ENCODE data around the gene KRTAP19-1. TPM values are rescaled to one million over a fixed set of nuclear protein-coding genes. Genes with fewer than 3 reads are reported as not detected.

Gene KRTAP19-1
- polyA plus RNA-seq, 5 donors: not detected

GRCh38 chr21:30430170-30430655 is 50.0 kb downstream of the KRTAP19-1 start, which contains the start of gene KRTAP13-4:
TSS of gene KRTAP13-4 (plus strand) at chr21:30430220. CDS start at chr21:30430276, 56 bp downstream.
- DNase-seq: no peak

Other genes with a start within 250 kb of the KRTAP19-1 start
- not detected for gene KRTAP24-1, start 197.4 kb downstream of the KRTAP19-1 start, polyA plus RNA-seq (ENCODE audit: insufficient read depth in 1 of 5, insufficient read length in 5 of 5, low replicate concordance in 1 of 5)
- gene KRTAP25-1, start 190.9 kb downstream of the KRTAP19-1 start, polyA plus RNA-seq (ENCODE audit: insufficient read depth in 1 of 5, insufficient read length in 5 of 5, low replicate concordance in 1 of 5): not detected
- not detected for gene KRTAP26-1, start 160.1 kb downstream of the KRTAP19-1 start, polyA plus RNA-seq (ENCODE audit: insufficient read depth in 1 of 5, insufficient read length in 5 of 5, low replicate concordance in 1 of 5)
- gene KRTAP27-1, start 142.7 kb downstream of the KRTAP19-1 start, polyA plus RNA-seq (ENCODE audit: insufficient read depth in 1 of 5, insufficient read length in 5 of 5, low replicate concordance in 1 of 5): not detected
- not detected for gene KRTAP23-1, start 131.8 kb downstream of the KRTAP19-1 start, polyA plus RNA-seq (ENCODE audit: insufficient read depth in 1 of 5, insufficient read length in 5 of 5, low replicate concordance in 1 of 5)
- gene KRTAP13-2, start 108.1 kb downstream of the KRTAP19-1 start, polyA plus RNA-seq (ENCODE audit: insufficient read depth in 1 of 5, insufficient read length in 5 of 5, low replicate concordance in 1 of 5): not detected
- gene KRTAP13-1, start 84.3 kb downstream of the KRTAP19-1 start, polyA plus RNA-seq (ENCODE audit: insufficient read depth in 1 of 5, insufficient read length in 5 of 5, low replicate concordance in 1 of 5): not detected
- gene KRTAP13-3, start 54.4 kb downstream of the KRTAP19-1 start, polyA plus RNA-seq (ENCODE audit: insufficient read depth in 1 of 5, insufficient read length in 5 of 5, low replicate concordance in 1 of 5): not detected
- not detected for gene KRTAP13-4, start 50.1 kb downstream of the KRTAP19-1 start, polyA plus RNA-seq (ENCODE audit: insufficient read depth in 1 of 5, insufficient read length in 5 of 5, low replicate concordance in 1 of 5)
- not detected for gene KRTAP15-1, start 40.1 kb downstream of the KRTAP19-1 start, polyA plus RNA-seq (ENCODE audit: insufficient read depth in 1 of 5, insufficient read length in 5 of 5, low replicate concordance in 1 of 5)
- gene KRTAP19-2, start 7.1 kb upstream of the KRTAP19-1 start, polyA plus RNA-seq (ENCODE audit: insufficient read depth in 1 of 5, insufficient read length in 5 of 5, low replicate concordance in 1 of 5): not detected
- gene KRTAP19-3, start 11.6 kb upstream of the KRTAP19-1 start, polyA plus RNA-seq (ENCODE audit: insufficient read depth in 1 of 5, insufficient read length in 5 of 5, low replicate concordance in 1 of 5): not detected
- not detected for gene KRTAP19-4, start 16.8 kb upstream of the KRTAP19-1 start, polyA plus RNA-seq (ENCODE audit: insufficient read depth in 1 of 5, insufficient read length in 5 of 5, low replicate concordance in 1 of 5)
- not detected for gene KRTAP19-5, start 21.8 kb upstream of the KRTAP19-1 start, polyA plus RNA-seq (ENCODE audit: insufficient read depth in 1 of 5, insufficient read length in 5 of 5, low replicate concordance in 1 of 5)
- not detected for gene KRTAP19-6, start 61.5 kb upstream of the KRTAP19-1 start, polyA plus RNA-seq (ENCODE audit: insufficient read depth in 1 of 5, insufficient read length in 5 of 5, low replicate concordance in 1 of 5)
- not detected for gene KRTAP19-7, start 80.9 kb upstream of the KRTAP19-1 start, polyA plus RNA-seq (ENCODE audit: insufficient read depth in 1 of 5, insufficient read length in 5 of 5, low replicate concordance in 1 of 5)
- gene KRTAP22-2, start 110.0 kb upstream of the KRTAP19-1 start, polyA plus RNA-seq (ENCODE audit: insufficient read depth in 1 of 5, insufficient read length in 5 of 5, low replicate concordance in 1 of 5): not detected
- not detected for gene KRTAP6-3, start 112.1 kb upstream of the KRTAP19-1 start, polyA plus RNA-seq (ENCODE audit: insufficient read depth in 1 of 5, insufficient read length in 5 of 5, low replicate concordance in 1 of 5)
- not detected for gene KRTAP6-2, start 118.5 kb upstream of the KRTAP19-1 start, polyA plus RNA-seq (ENCODE audit: insufficient read depth in 1 of 5, insufficient read length in 5 of 5, low replicate concordance in 1 of 5)
- gene KRTAP22-1, start 120.7 kb upstream of the KRTAP19-1 start, polyA plus RNA-seq (ENCODE audit: insufficient read depth in 1 of 5, insufficient read length in 5 of 5, low replicate concordance in 1 of 5): not detected
- gene KRTAP6-1, start 133.6 kb upstream of the KRTAP19-1 start, polyA plus RNA-seq (ENCODE audit: insufficient read depth in 1 of 5, insufficient read length in 5 of 5, low replicate concordance in 1 of 5): not detected
- not detected for gene KRTAP20-1, start 136.1 kb upstream of the KRTAP19-1 start, polyA plus RNA-seq (ENCODE audit: insufficient read depth in 1 of 5, insufficient read length in 5 of 5, low replicate concordance in 1 of 5)
- not detected for gene KRTAP20-4, start 140.3 kb upstream of the KRTAP19-1 start, polyA plus RNA-seq (ENCODE audit: insufficient read depth in 1 of 5, insufficient read length in 5 of 5, low replicate concordance in 1 of 5)
- not detected for gene KRTAP20-2, start 154.8 kb upstream of the KRTAP19-1 start, polyA plus RNA-seq (ENCODE audit: insufficient read depth in 1 of 5, insufficient read length in 5 of 5, low replicate concordance in 1 of 5)
- not detected for gene KRTAP20-3, start 162.5 kb upstream of the KRTAP19-1 start, polyA plus RNA-seq (ENCODE audit: insufficient read depth in 1 of 5, insufficient read length in 5 of 5, low replicate concordance in 1 of 5)
- not detected for gene KRTAP21-3, start 238.4 kb upstream of the KRTAP19-1 start, polyA plus RNA-seq (ENCODE audit: insufficient read depth in 1 of 5, insufficient read length in 5 of 5, low replicate concordance in 1 of 5)

All from right lung (tissue), 5 donors.